GM23338 (cell line): Measurements from ENCODE around the gene SEC63. TPM values are rescaled to one million over a fixed set of nuclear protein-coding genes. Genes with fewer than 3 reads are reported as not detected.

Experiments
- ATAC-seq: fragments of 200-7000 bp; cut with Tn5 transposase; 3 replicates; pipeline ENCODE4 v1.9.1; 2020
- DNase-seq: peaks from one replicate; pipeline ENCODE4 v3.0.0-alpha.2; 2015; ENCODE audit warnings: low spot score
- H2AFZ ChIP-seq: fragments of 200-600 bp; sonication (generic); 2 replicates; pipeline ENCODE4 v1.8.0; 2016; ENCODE audit warnings: antibody characterized with exemption, mild to moderate bottlenecking, moderate library complexity
- H3F3A ChIP-seq: fragments of 200-600 bp; sonication (generic); replicated peaks from 2 replicates; pipeline ENCODE4 v1.8.0; 2017; ENCODE audit warnings: antibody characterized with exemption, mixed run types, low read depth
- H3K27ac ChIP-seq: fragments of 200-600 bp; sonication (generic); 2 replicates; pipeline ENCODE4 v1.6.1; 2016; ENCODE audit warnings: low read depth
- H3K27me3 ChIP-seq: fragments of 200-600 bp; sonication (generic); 2 replicates; pipeline ENCODE4 v1.8.0; 2016; ENCODE audit warnings: mild to moderate bottlenecking, mixed run types, moderate library complexity; ENCODE audit not compliant: insufficient read depth
- H3K36me3 ChIP-seq: fragments of 200-600 bp; sonication (generic); 2 replicates; pipeline ENCODE4 v1.8.0; 2016; ENCODE audit warnings: mild to moderate bottlenecking; ENCODE audit not compliant: insufficient read depth
- H3K4me1 ChIP-seq: fragments of 200-600 bp; sonication (generic); 2 replicates; pipeline ENCODE4 v1.8.0; 2016; ENCODE audit warnings: mild to moderate bottlenecking, moderate library complexity; ENCODE audit not compliant: insufficient read depth
- H3K4me2 ChIP-seq: fragments of 200-600 bp; sonication (generic); 2 replicates; pipeline ENCODE4 v1.7.1; 2017; ENCODE audit warnings: mixed run types
- H3K4me3 ChIP-seq: fragments of 200-600 bp; sonication (generic); 2 replicates; pipeline ENCODE4 v1.6.1; 2016; ENCODE audit warnings: mixed run types
- H3K79me2 ChIP-seq: fragments of 200-600 bp; sonication (generic); replicated peaks from 2 replicates; pipeline ENCODE4 v1.8.0; 2017; ENCODE audit warnings: mild to moderate bottlenecking; ENCODE audit not compliant: insufficient read depth
- H3K9me2 ChIP-seq: fragments of 200-600 bp; sonication (generic); 2 replicates; pipeline ENCODE4 v1.8.0; 2017; ENCODE audit not compliant: insufficient read depth
- H4K20me1 ChIP-seq: fragments of 200-600 bp; sonication (generic); replicated peaks from 2 replicates; pipeline ENCODE4 v1.8.0; 2017; ENCODE audit warnings: mild to moderate bottlenecking; ENCODE audit not compliant: insufficient read depth
- H3K27ac Mint-ChIP-seq: 2 replicates; pipeline ENCODE4 v1.8.0; 2020; ENCODE audit warnings: inconsistent platforms, mild to moderate bottlenecking, moderate library complexity, mixed read lengths
- H3K27me3 Mint-ChIP-seq: 3 replicates; pipeline ENCODE4 v1.8.0; 2022; ENCODE audit warnings: low read depth, mild to moderate bottlenecking, moderate library complexity, mixed read lengths, inconsistent platforms; ENCODE audit not compliant: insufficient read depth, poor library complexity
- H3K36me3 Mint-ChIP-seq: 3 replicates; pipeline ENCODE4 v1.8.0; 2021; ENCODE audit warnings: low read depth, mild to moderate bottlenecking, inconsistent platforms, moderate library complexity, mixed read lengths
- H3K4me1 Mint-ChIP-seq: 3 replicates; pipeline ENCODE4 v1.8.0; 2020; ENCODE audit warnings: mild to moderate bottlenecking, inconsistent platforms, mixed read lengths
- H3K4me3 Mint-ChIP-seq: 3 replicates; pipeline ENCODE4 v1.8.0; 2021; ENCODE audit warnings: moderate library complexity, mild to moderate bottlenecking, inconsistent platforms, mixed read lengths
- H3K9me3 Mint-ChIP-seq: 3 replicates; pipeline ENCODE4 v1.8.0; 2020; ENCODE audit warnings: moderate library complexity, mild to moderate bottlenecking, inconsistent platforms, mixed read lengths
- CREB1 ChIP-seq: fragments of 250-450 bp; sonication (Bioruptor Pico); IDR thresholded peaks from 2 replicates; pipeline ENCODE4 v1.5.0; 2020; ENCODE audit warnings: low read depth, mild to moderate bottlenecking, moderate library complexity
- CTCF ChIP-seq, 2 experiments: fragments of 200-600 bp in 1 of 2; sonication (generic) in 1 of 2; conservative IDR thresholded peaks; 2 replicates each; pipeline versions ENCODE4 v1.5.1 to v1.6.1; 2016 to 2017; ENCODE audit warnings: antibody characterized with exemption in 2 of 2, low read depth in 2 of 2, mild to moderate bottlenecking in 2 of 2, moderate library complexity in 1 of 2
- ETS1 ChIP-seq: IDR thresholded peaks from 2 replicates; pipeline ENCODE4 v1.6.1; 2016; ENCODE audit warnings: antibody characterized with exemption
- EZH2 ChIP-seq: fragments of 200-600 bp; sonication (generic); IDR thresholded peaks from one replicate; pipeline ENCODE4 v1.8.0; 2017; ENCODE audit warnings: antibody characterized with exemption, mild to moderate bottlenecking, low read depth; ENCODE audit not compliant: unreplicated experiment
- EZH2phosphoT487 ChIP-seq: fragments of 200-600 bp; sonication (generic); IDR thresholded peaks from one replicate; pipeline ENCODE4 v1.8.1; 2018; ENCODE audit warnings: antibody characterized with exemption; ENCODE audit not compliant: unreplicated experiment
- JUNB ChIP-seq: IDR thresholded peaks from one replicate; pipeline ENCODE4 v1.6.1; 2016; ENCODE audit warnings: antibody characterized with exemption; ENCODE audit not compliant: unreplicated experiment
- NANOG ChIP-seq: IDR thresholded peaks from 2 replicates; pipeline ENCODE4 v1.6.1; 2016; ENCODE audit warnings: antibody characterized with exemption, borderline replicate concordance
- POLR2AphosphoS5 ChIP-seq: IDR thresholded peaks from 2 replicates; pipeline ENCODE4 v1.6.1; 2016; ENCODE audit warnings: antibody characterized with exemption, low read depth
- STAT1 ChIP-seq: IDR thresholded peaks from one replicate; pipeline ENCODE4 v1.6.1; 2016; ENCODE audit warnings: antibody characterized with exemption; ENCODE audit not compliant: unreplicated experiment
- ZNF114 ChIP-seq: fragments of 250-450 bp; sonication (Bioruptor Pico); IDR thresholded peaks from 2 replicates; pipeline ENCODE4 v1.5.0; 2020; ENCODE audit warnings: mild to moderate bottlenecking, moderate library complexity
- ZNF331 ChIP-seq: fragments of 250-450 bp; sonication (Bioruptor Pico); IDR thresholded peaks from 2 replicates; pipeline ENCODE4 v1.5.0; 2020; ENCODE audit warnings: low read depth, mild to moderate bottlenecking, moderate library complexity
- polyA plus RNA-seq: library from polyadenylated mRNA; unstranded; fragments of >200 nt; fragmentation: Nextera tagmentation; extraction: Ambion mirVana; gene quantifications from 2 replicates; pipeline ENCODE4 v1.2.1, GENCODE V29; 2016
- total RNA-seq: library from RNA; depleted of rRNA; stranded (reverse); fragments of >200 nt; shearing (Covaris generic); gene quantifications from 2 replicates; pipeline ENCODE4 v1.2.3, GENCODE V29; 2014
- TF ChIP-seq, protein P1 (sequence below): IDR thresholded peaks from one replicate; pipeline ENCODE4 v1.6.1; 2018; ENCODE audit warnings: antibody characterized with exemption; ENCODE audit not compliant: unreplicated experiment
- TF ChIP-seq, protein P2 (sequence below): fragments of 250-450 bp; sonication (Bioruptor Pico); IDR thresholded peaks from 2 replicates; pipeline ENCODE4 v1.5.0; 2020; ENCODE audit warnings: mild to moderate bottlenecking, moderate library complexity

Gene SEC63
- total and polyA plus RNA-seq, 2 experiments from 2014 or later, result 48.2 to 124 TPM

GRCh38 chr6:107932580-107932979 lies 25.4 kb downstream of the SEC63 start:
- Mint-ChIP-seq H3K27ac (no peak overlapping the region), H3K36me3 (peaks cover 79% of the 10 kb centered on the region)
- peaks cover 4% of the 10 kb centered on the region for H4K20me1 ChIP-seq

More at GRCh38 chr6:107932580-107932979, 25.4 kb downstream of the SEC63 start:
- ATAC-seq (no peak), DNase-seq (no peak)
- H3K79me2 ChIP-seq, result peaks cover 80% of the 10 kb centered on the region
- no peaks in the 10 kb centered on the region; the same call in 1 of the 2 replicates for H3K4me1 ChIP-seq
- no peak overlapping the region for H3K27ac ChIP-seq
- Mint-ChIP-seq H3K4me1 (no peaks in the 10 kb centered on the region), H3K4me3 (no peak overlapping the region), H3K27me3 (peaks cover 2% of the 10 kb centered on the region), H3K9me3 (peaks cover 59% of the 10 kb centered on the region)
- TF ChIP-seq EZH2 (no peak), JUNB (no peak), ETS1 (no peak), CTCF (conservative IDR thresholded peaks at IDR 0.05; ENCODE audit: low read depth in 2 of 2) (no peak), NANOG (no peak), STAT1 (no peak), EZH2phosphoT487 (no peak), ZNF114 (CRISPR knock-in tag) (no peak), ZNF331 (no peak), POLR2AphosphoS5 (no peak), CREB1 (CRISPR knock-in tag) (no peak)
- TF ChIP-seq, protein P1, sequence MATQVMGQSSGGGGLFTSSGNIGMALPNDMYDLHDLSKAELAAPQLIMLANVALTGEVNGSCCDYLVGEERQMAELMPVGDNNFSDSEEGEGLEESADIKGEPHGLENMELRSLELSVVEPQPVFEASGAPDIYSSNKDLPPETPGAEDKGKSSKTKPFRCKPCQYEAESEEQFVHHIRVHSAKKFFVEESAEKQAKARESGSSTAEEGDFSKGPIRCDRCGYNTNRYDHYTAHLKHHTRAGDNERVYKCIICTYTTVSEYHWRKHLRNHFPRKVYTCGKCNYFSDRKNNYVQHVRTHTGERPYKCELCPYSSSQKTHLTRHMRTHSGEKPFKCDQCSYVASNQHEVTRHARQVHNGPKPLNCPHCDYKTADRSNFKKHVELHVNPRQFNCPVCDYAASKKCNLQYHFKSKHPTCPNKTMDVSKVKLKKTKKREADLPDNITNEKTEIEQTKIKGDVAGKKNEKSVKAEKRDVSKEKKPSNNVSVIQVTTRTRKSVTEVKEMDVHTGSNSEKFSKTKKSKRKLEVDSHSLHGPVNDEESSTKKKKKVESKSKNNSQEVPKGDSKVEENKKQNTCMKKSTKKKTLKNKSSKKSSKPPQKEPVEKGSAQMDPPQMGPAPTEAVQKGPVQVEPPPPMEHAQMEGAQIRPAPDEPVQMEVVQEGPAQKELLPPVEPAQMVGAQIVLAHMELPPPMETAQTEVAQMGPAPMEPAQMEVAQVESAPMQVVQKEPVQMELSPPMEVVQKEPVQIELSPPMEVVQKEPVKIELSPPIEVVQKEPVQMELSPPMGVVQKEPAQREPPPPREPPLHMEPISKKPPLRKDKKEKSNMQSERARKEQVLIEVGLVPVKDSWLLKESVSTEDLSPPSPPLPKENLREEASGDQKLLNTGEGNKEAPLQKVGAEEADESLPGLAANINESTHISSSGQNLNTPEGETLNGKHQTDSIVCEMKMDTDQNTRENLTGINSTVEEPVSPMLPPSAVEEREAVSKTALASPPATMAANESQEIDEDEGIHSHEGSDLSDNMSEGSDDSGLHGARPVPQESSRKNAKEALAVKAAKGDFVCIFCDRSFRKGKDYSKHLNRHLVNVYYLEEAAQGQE, result no peak
- TF ChIP-seq, protein P2, sequence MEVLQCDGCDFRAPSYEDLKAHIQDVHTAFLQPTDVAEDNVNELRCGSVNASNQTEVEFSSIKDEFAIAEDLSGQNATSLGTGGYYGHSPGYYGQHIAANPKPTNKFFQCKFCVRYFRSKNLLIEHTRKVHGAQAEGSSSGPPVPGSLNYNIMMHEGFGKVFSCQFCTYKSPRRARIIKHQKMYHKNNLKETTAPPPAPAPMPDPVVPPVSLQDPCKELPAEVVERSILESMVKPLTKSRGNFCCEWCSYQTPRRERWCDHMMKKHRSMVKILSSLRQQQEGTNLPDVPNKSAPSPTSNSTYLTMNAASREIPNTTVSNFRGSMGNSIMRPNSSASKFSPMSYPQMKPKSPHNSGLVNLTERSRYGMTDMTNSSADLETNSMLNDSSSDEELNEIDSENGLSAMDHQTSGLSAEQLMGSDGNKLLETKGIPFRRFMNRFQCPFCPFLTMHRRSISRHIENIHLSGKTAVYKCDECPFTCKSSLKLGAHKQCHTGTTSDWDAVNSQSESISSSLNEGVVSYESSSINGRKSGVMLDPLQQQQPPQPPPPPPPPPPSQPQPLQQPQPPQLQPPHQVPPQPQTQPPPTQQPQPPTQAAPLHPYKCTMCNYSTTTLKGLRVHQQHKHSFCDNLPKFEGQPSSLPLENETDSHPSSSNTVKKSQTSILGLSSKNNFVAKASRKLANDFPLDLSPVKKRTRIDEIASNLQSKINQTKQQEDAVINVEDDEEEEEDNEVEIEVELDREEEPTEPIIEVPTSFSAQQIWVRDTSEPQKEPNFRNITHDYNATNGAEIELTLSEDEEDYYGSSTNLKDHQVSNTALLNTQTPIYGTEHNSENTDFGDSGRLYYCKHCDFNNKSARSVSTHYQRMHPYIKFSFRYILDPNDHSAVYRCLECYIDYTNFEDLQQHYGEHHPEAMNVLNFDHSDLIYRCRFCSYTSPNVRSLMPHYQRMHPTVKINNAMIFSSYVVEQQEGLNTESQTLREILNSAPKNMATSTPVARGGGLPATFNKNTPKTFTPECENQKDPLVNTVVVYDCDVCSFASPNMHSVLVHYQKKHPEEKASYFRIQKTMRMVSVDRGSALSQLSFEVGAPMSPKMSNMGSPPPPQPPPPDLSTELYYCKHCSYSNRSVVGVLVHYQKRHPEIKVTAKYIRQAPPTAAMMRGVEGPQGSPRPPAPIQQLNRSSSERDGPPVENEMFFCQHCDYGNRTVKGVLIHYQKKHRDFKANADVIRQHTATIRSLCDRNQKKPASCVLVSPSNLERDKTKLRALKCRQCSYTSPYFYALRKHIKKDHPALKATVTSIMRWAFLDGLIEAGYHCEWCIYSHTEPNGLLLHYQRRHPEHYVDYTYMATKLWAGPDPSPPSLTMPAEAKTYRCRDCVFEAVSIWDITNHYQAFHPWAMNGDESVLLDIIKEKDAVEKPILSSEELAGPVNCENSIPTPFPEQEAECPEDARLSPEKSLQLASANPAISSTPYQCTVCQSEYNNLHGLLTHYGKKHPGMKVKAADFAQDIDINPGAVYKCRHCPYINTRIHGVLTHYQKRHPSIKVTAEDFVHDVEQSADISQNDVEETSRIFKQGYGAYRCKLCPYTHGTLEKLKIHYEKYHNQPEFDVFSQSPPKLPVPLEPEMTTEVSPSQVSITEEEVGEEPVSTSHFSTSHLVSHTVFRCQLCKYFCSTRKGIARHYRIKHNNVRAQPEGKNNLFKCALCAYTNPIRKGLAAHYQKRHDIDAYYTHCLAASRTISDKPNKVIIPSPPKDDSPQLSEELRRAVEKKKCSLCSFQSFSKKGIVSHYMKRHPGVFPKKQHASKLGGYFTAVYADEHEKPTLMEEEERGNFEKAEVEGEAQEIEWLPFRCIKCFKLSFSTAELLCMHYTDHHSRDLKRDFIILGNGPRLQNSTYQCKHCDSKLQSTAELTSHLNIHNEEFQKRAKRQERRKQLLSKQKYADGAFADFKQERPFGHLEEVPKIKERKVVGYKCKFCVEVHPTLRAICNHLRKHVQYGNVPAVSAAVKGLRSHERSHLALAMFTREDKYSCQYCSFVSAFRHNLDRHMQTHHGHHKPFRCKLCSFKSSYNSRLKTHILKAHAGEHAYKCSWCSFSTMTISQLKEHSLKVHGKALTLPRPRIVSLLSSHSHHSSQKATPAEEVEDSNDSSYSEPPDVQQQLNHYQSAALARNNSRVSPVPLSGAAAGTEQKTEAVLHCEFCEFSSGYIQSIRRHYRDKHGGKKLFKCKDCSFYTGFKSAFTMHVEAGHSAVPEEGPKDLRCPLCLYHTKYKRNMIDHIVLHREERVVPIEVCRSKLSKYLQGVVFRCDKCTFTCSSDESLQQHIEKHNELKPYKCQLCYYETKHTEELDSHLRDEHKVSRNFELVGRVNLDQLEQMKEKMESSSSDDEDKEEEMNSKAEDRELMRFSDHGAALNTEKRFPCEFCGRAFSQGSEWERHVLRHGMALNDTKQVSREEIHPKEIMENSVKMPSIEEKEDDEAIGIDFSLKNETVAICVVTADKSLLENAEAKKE, result no peak
- no peak overlapping the region for H3K4me2 ChIP-seq
- H3K9me2 ChIP-seq, result no peaks in the 10 kb centered on the region
- no peaks in the 10 kb centered on the region; the same call in 1 of the 2 replicates for H3K36me3 ChIP-seq
- no peaks in the 10 kb centered on the region for H3F3A ChIP-seq
- H3K4me3 ChIP-seq, result no peak overlapping the region
- H2AFZ ChIP-seq, result no peak overlapping the region
- no peaks in the 10 kb centered on the region for H3K27me3 ChIP-seq
